RWPE1 (cell line): ENCODE data around the gene ANXA7.

ENCODE experiments used
- CTCF ChIA-PET: fragments of 350-600 bp; sonication (Branson Sonifier 250); formaldehyde crosslinking; extraction: SDS; loops from one replicate; lab custom pipeline; 2021; lab: Yijun Ruan, JAX
- POLR2A ChIA-PET: fragments of 400-600 bp; formaldehyde crosslinking; extraction: SDS; loops from one replicate; lab custom pipeline; 2020; ENCODE audit warnings: antibody characterized with exemption; ENCODE audit not compliant: low non-redundant PET; lab: Yijun Ruan, JAX
- DNase-seq: peaks from one replicate; pipeline ENCODE4 v3.0.0; 2012; ENCODE audit warnings: low spot score
- H3K27ac ChIP-seq: fragments of 450-650 bp; 2 replicates; pipeline ENCODE4 v1.5.1; 2017
- CTCF ChIP-seq: fragments of 450-650 bp; conservative IDR thresholded peaks from 2 replicates; pipeline ENCODE4 v1.5.1; 2017; ENCODE audit warnings: low read depth, mild to moderate bottlenecking

Gene ANXA7

GRCh38 chr10:73413528-73414229 lies at the start of gene ANXA7:
Gene ANXA7 (minus strand): TSS chr10:73414058. CDS start chr10:73400856, 13,202 bp downstream.
- peak; percentile 6; the same call in 1 of the 2 replicates for TF ChIP-seq CTCF
- ChIA-PET CTCF (interaction anchor here (0.5 to 0.6 kb wide), 3 partner anchors 54 to 558 kb away, joined by 3 read pairs; no protein-coding TSS in a partner anchor), POLR2A (interaction anchor here (0.6 kb wide), 1 partner anchor 755 kb away, joined by 9 read pairs; no protein-coding TSS in a partner anchor)
- peak; percentile 98 for DNase-seq
- H3K27ac ChIP-seq, result peak within 1 kb of the TSS; percentile 96

GRCh38 chr10:73460897-73461296 lies 47.0 kb upstream of the ANXA7 start:
- no peak overlapping the region for H3K27ac ChIP-seq
- no peak for TF ChIP-seq CTCF
- DNase-seq, result no peak
- ChIA-PET POLR2A (no interaction called here), CTCF (no interaction called here)

GRCh38 chr10:73459683-73460314 lies 45.9 kb upstream of the ANXA7 start:
- no peak for TF ChIP-seq CTCF
- ChIA-PET CTCF (interaction anchor here (0.6 kb wide), 1 partner anchor 58 kb away, joined by 3 read pairs; no protein-coding TSS in a partner anchor), POLR2A (no interaction called here)
- H3K27ac ChIP-seq, result no peak overlapping the region
- no peak for DNase-seq

- no peak for TF ChIP-seq CTCF
- POLR2A ChIA-PET, result no interaction called here
- DNase-seq, result no peak
- no peak overlapping the region for H3K27ac ChIP-seq
- CTCF ChIA-PET, result interaction anchor here (0.7 to 1.0 kb wide), 2 partner anchors 15 to 21 kb away, joined by 4 to 6 read pairs; no protein-coding TSS in a partner anchor
Measured at GRCh38 chr10:73456187-73456890, 42.5 kb upstream of the ANXA7 start.

GRCh38 chr10:73449113-73449512 lies 35.3 kb upstream of the ANXA7 start:
- no peak for DNase-seq
- POLR2A ChIA-PET, result no interaction called here
- CTCF ChIA-PET, result no interaction called here
- TF ChIP-seq CTCF, result no peak
- H3K27ac ChIP-seq, result no peak overlapping the region

GRCh38 chr10:73448384-73448783 lies 34.5 kb upstream of the ANXA7 start:
- no peak overlapping the region for H3K27ac ChIP-seq
- no peak for TF ChIP-seq CTCF
- CTCF ChIA-PET, result no interaction called here
- DNase-seq, result no peak
- POLR2A ChIA-PET, result no interaction called here
